Hematopoietic multipotent progenitor cell treated with erythropoietin and hydrocortisone succinate and interleukin-3 and kit ligand, for 8 days (in vitro differentiated cells): ENCODE results near the gene PAPLN.

Experiments used
- DNase-seq: peaks from one replicate; pipeline ENCODE4 v3.0.0-alpha.2; 2015

The PAPLN gene

GRCh38 chr14:73246387-73247150, 9.3 kb downstream of the PAPLN start:
- DNase-seq = no peak

DNA sequence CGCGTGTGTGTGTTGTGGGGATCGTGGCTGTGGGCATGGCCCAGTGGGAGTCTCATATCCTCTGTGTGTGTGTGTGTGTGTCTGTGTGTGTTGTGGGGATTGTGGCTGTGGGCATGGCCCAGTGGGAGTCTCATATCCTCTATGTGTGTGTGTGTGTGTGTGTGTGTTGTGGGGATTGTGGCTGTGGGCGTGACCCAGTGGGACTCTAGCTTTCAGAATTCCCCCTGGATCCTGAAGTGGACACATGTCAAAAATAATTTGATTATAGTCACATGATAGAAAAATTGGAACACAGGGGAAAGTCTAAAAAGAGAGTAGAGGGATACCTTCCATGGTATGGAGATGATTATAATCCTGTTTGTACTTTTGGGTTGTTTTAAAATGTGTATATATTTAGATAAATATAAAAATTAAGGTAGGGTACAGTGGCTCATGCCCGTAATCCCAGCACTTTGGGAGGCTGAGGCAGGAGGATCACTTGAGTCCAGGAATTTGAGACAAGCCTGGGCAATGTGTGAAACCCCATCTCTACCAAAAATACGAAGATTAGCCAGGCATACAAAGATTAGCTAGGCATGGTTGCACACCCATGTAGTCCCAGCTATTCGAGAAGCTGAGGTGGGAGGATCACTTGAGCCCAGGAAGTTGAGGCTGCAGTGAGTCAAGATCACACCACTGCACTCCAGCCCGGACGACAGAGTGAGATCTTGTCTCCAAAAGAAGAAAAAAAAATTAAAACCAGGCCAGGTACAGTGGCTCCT, 11.0 kb downstream of the PAPLN start:
- no peak for DNase-seq

GRCh38 chr14:73249108-73249507, 11.8 kb downstream of the PAPLN start:
- DNase-seq = no peak

GRCh38 chr14:73249564-73250316, 12.4 kb downstream of the PAPLN start:
- no peak for DNase-seq

GRCh38 chr14:73250317-73250713, 13.0 kb downstream of the PAPLN start:
- DNase-seq = no peak

DNA sequence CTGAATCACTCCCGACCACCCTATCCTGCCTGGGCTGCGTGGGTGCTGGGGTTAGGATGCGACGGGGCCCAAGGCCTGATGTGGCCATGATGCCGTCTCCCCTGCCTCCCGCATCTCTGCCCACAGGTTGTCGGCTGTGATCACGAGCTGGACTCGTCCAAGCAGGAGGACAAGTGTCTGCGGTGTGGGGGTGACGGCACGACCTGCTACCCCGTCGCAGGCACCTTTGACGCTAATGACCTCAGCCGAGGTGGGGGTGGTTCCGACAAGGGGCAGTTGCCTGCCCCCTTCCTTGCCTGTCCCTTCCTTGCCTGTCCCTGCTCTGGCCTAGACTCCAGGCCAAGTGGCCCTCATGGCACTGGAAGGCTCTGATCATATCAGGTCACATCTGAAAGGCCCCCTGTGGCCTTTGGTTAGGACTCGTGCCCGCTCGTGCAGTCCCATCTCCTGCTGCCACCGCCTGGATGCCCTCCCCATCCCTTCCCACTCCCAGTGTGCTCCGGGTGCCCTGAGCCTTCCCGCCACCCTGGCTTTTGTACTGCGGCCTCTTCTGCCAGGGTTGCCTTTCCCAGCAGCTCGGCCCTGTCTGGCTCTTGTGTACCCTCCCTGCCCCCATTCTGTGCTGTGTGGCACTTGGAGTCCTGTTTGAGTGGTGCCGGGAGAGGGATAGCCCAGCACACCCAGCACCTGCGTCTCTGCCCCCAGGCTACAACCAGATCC, 13.6 kb downstream of the PAPLN start:
- no peak for DNase-seq

DNA sequence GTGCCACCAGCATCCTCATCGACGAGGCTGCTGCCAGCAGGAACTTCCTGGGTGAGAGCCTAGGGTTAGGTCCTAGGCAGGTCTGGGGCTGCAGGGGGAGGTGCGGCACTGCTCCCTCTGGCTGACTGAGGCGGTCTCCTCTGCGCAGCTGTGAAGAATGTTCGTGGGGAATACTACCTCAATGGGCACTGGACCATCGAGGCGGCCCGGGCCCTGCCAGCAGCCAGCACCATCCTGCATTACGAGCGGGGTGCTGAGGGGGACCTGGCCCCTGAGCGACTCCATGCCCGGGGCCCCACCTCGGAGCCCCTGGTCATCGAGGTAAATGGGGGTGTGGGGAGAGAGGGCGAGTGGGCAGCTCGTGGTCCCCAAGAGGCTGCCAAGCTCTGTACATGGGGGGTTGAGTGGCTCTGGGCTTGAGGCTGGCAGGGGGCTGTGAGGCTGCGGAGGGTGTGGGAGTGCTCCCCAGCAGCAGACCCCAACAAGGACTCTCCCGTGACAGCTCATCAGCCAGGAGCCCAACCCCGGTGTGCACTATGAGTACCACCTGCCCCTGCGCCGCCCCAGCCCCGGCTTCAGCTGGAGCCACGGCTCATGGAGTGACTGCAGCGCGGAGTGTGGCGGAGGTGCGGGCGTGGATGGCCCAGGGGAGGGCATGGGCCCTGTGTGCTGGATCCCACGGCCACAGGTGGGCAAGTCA, 14.4 kb downstream of the PAPLN start:
- DNase-seq = no peak

DNA sequence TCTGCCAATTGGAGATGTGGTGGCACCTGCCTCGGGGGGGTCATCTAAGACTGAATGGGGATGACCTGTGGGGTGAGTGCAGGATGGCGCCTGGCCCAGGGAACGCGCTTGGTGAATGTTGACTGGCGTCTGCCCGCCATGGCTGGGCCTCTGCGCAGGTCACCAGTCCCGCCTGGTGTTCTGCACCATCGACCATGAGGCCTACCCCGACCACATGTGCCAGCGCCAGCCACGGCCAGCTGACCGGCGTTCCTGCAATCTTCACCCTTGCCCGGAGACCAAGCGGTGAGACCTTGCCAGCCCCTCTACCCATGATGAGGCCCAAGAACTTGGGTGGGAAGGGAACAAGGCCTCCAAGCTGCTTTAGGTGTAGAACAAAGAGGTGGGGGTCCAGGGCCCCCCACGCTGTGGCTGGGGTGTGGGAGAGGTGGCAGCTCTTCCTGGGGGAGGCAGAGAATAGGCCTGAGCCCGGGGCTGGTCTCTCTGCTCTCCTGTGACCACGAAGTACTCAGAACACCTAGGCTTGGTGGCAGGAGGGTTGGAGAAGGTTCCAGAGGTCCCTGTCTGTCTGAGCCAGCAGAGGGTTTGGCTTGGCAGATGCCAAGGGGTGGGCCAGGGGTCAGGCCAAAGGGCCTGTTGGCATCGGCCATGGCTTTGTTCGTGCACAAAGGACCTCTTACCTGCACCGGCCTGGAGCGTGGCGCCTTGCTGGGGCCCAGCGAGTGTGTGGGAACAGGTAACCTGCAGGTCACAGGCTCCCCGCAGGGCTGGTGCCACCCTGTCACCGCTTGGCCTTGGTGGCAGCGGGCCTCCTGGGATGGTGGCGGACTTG, 15.4 kb downstream of the PAPLN start:
- no peak for DNase-seq

DNA sequence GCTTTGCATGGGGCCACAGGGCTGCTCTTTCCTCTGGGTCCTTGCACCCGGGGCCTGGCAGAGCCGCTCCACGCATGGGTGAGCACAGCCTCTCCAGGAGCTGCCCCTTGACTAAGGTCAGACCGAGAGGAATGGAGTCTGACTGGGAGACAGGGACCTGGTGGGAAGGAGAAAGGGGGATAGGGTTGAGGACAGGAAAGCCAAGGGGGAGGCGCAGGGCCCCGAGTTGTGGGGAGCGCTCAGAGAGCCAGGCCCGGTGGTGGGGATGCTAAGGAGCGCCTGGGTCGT, 16.0 kb downstream of the PAPLN start:
- DNase-seq = no peak

DNA sequence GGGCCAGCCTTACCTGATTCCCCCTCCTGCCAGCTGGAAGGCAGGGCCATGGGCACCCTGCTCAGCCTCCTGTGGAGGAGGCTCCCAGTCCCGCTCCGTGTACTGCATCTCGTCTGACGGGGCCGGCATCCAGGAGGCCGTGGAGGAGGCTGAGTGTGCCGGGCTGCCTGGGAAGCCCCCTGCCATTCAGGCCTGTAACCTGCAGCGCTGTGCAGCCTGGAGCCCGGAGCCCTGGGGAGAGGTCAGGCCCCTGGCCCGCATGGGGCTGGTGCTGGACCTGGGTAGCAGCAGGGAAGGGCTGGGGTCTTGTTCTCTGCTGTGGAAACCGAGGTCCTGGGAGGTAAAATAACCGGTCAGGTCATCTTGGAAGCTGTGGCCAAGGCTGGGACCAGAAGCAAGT, 16.4 kb downstream of the PAPLN start:
- no peak for DNase-seq

DNA sequence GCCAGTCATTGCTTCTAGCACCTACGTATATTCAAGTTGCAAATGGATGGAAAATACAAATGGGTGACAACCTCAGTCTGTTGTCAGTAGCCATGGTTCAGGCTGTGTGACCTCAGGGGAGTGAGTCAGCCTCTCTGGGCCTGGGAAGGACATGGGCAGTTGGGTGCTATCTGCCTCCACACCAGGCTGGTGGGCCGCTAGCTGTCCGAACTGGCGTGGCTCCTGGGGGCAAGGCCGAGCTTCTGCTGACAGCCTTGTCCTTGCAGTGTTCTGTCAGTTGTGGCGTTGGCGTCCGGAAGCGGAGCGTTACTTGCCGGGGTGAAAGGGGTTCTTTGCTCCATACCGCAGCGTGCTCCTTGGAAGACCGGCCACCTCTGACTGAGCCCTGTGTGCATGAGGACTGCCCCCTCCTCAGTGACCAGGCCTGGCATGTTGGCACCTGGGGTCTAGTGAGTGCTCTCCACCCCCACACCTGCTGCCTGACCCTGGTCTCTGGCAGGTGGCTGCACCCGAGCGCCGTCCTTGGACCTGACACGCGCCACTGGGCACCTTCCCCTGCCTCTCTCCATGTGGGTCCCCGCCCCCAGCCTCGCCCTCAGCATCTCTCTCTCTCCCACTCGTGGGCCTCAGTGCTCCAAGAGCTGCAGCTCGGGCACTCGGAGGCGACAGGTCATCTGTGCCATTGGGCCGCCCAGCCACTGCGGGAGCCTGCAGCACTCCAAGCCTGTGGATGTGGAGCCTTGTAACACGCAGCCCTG, 17.1 kb downstream of the PAPLN start:
- no peak for DNase-seq

DNA sequence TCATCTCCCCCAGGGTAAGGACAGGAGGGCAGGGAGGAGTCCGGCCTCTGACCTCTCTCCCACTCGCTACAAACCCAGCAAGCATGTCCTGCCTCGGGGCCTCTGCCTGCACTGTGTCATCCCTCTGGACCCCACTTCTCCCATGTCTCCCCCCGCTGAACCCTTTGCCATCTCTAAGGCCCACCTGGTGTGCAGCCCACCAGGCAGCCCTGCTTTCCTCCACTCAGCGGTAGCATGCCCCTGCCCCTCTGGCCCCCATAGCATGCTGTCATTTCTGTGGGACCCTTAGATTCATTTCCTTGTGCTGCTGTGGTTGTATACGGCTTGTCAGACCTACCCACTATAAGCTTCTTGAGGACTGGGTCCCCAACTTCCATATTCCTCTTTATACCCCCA, 17.7 kb downstream of the PAPLN start:
- DNase-seq = no peak

DNA sequence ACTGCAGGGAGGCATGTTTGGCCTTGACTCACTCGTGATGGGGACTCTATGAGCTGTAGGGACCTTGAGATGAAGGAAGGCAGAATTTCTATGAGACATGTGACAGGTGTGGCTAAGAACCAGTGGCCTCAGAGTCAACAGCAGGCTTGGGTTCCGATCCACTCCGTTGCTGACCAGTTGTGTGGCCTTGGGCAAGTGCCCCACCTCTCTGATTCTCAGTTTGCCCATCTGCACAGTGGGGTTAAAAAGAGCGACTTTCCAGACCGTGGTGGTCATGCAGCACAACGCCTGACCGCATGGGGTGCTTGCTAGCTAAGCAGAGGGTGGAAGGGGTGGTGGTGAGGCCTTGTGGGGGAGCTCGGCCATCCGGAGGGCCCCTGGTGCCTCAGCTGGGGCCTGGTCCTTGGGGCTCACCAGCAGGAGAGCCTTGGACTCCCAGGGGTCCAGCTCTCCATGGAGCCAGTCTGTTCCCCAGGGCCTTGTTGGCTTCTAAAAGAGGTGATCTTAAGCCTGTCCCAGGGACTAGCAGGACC, 18.5 kb downstream of the PAPLN start:
- no peak for DNase-seq

GRCh38 chr14:73258076-73258475, 20.8 kb downstream of the PAPLN start:
- no peak for DNase-seq

GRCh38 chr14:73258845-73259611, 21.7 kb downstream of the PAPLN start:
- DNase-seq = no peak

DNA sequence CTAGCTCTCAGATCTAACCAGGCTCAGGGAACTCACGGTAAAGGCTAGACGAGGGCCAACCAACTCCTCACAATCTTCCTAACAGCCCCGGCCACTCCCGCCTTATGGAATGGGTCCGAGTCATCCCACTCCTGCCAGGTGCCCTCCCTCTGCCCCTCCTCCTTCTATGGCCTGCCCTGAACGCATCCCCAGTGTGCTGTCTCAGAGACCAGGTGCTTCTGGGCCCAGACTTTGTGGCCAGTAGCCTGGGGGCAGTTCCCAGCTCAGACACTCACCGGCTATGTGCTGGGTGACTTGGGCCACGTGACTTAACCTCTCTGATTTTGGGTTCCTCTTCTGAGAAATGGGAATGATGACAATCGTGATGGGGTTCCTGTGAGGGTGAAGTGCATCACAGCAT, 22.5 kb downstream of the PAPLN start:
- DNase-seq = no peak

- DNase-seq = no peak
These were observed 23.3 kb downstream of the PAPLN start for GRCh38 chr14:73260574-73260973.

DNA sequence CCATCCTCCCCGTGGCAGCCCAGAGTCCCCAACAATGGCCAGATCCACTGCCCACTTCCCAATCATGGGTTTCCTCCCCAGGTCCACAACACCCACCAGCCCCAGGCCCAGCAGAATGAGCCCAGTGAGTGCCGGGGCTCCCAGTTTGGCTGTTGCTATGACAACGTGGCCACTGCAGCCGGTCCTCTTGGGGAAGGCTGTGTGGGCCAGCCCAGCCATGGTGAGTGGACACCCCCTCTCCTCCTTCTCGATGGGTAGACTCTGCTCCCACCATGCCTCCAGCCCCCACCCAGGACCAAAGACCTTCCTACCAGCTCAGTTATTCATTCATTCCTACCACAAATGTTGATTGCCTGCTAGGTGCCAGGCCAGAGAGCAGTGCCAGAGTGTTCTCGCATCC, 23.8 kb downstream of the PAPLN start:
- no peak for DNase-seq

GRCh38 chr14:73261520-73262426, 24.5 kb downstream of the PAPLN start:
- DNase-seq = no peak
